Inflammatory macrophage (primary cell): ENCODE data around the gene SHC3.
"Not testable (repeated sequence)": the region's sequence is repeated elsewhere in the genome, so short reads cannot be mapped to it uniquely, and the experiment has no call there.

Experiments
- DNase-seq, 2 donors: peaks; one replicate each; pipeline ENCODE4 v3.0.0-alpha.2; 2020 to 2022
- total RNA-seq, 18 experiments: gene quantifications; one replicate each; lab custom pipeline; 2026; ENCODE audit warnings: mixed read lengths in 6 of 18, inconsistent platforms in 2 of 18; lab: John Stamatoyannopoulos, UW

The SHC3 gene, protein sequence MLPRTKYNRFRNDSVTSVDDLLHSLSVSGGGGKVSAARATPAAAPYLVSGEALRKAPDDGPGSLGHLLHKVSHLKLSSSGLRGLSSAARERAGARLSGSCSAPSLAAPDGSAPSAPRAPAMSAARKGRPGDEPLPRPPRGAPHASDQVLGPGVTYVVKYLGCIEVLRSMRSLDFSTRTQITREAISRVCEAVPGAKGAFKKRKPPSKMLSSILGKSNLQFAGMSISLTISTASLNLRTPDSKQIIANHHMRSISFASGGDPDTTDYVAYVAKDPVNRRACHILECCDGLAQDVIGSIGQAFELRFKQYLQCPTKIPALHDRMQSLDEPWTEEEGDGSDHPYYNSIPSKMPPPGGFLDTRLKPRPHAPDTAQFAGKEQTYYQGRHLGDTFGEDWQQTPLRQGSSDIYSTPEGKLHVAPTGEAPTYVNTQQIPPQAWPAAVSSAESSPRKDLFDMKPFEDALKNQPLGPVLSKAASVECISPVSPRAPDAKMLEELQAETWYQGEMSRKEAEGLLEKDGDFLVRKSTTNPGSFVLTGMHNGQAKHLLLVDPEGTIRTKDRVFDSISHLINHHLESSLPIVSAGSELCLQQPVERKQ
- total RNA-seq = 0 to 0.27 (median 0.10) reads per million in 18 experiments

DNA sequence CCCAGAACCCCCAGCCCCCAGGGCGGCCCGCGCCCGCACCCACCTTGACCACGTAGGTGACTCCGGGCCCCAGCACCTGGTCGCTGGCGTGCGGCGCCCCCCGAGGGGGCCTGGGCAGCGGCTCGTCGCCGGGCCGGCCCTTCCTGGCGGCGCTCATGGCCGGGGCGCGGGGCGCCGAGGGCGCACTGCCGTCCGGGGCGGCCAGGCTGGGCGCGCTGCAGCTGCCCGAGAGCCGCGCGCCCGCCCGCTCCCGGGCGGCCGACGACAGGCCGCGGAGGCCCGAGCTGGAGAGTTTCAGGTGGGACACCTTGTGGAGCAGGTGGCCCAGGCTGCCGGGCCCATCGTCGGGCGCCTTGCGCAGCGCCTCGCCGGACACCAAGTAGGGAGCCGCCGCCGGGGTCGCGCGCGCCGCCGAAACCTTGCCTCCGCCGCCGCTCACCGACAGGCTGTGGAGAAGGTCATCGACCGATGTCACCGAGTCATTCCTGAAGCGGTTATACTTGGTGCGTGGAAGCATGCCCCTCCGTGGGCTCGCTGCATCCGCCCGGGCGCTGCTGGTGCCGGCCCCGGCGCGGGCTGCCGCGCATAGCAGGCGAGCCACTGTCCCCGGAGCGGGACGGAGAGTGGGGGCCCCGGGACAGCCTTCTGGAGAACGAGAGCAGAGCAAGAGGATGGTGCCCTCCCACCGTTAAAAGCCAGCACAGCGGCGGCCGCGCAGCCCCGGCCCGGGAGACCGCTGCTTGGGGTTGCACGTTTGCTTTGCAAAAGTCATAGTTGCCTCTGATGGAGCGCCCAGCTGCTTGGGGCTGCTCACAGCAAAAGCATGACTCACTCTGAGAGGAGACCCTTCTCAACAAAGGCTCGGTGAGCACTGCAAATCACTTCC, at the start of gene SHC3:
TSS of gene SHC3 (minus strand) at position 875 of the 886 bp plus-strand sequence. CDS start at position 517, 358 bp downstream.
- DNase-seq = no peak

DNA sequence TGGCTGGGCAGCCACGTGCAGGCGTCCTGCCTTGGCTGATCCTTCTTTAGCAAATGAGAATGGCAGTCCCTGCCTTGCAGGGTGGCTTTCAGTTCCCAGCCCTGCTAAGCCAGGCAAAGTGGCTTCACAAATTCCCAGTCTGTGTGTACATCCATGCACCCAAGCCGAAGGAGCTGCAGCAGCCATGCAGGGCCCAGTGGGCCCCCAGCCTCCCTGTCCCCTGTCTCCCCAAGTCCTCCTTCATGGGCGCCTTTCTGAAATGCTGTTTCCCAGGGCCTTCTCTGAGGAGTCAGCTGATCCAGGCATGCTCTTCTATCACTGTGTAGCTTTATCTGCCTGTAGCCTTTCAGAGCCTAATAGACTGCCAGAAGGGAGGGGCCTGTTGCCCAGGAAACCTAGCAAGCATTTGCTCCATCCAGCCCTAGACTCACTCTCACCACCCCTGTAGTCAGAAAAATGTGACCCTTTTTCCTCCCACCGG, 47.4 kb upstream of the SHC3 start:
- DNase-seq = no peak

DNA sequence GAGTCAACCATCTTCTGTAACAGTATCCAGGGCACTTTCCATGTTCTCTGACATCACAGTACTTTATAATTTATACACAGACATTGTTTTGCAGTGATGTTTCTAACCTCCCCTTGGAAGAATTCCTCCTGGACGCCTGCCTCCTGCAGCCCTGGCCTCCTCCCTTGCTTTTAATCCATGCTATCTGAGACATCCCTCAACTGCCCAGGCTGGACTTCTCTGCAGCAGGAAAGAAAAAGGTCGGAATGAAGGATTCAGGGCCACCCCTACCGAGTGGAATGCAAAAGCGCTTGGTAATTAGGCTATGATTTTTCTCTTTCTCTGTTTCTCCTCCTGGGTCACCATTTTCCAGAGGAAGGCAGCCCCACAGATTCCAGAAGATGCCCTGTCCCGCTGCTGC, 47.0 kb upstream of the SHC3 start:
- no peak for DNase-seq

DNA sequence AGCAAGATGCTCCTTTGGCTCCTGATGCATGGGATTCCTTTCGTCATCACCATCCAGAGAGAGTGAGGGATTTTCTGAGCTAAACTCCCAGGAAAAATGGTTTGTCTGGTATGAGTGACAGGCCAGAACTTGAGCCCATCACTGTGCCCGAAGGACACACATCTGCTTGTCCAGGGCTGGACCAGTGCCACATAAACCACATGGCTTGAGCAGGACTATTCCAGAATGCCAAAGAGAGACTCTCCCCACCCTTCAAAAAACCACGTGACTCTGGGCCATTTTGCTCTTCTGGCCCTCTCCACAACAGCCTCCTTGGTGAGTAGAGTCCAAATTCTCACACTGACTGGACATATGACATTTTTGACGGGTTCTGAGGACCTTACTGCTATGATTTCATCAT, 46.4 kb upstream of the SHC3 start:
- DNase-seq = no peak

DNA sequence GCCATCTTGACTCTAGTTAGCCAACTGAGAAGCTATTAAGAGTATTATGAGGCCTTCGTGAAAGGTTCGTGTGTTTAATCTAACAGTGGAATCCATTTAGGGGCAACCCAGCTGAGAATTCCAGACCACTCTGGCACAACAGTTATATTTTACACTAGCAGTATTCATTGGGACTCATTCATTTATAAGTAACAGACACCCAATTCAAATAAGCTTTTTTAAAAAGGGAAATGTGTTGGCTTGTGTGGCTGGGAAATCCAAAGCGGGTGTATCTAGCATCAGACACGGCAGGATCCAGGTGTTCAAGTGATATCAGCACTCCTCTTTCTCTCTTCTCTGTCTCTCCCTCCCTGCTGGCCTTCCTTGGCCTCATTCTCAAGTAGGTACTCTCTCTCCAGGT, 46.0 kb upstream of the SHC3 start:
- DNase-seq = no peak

DNA sequence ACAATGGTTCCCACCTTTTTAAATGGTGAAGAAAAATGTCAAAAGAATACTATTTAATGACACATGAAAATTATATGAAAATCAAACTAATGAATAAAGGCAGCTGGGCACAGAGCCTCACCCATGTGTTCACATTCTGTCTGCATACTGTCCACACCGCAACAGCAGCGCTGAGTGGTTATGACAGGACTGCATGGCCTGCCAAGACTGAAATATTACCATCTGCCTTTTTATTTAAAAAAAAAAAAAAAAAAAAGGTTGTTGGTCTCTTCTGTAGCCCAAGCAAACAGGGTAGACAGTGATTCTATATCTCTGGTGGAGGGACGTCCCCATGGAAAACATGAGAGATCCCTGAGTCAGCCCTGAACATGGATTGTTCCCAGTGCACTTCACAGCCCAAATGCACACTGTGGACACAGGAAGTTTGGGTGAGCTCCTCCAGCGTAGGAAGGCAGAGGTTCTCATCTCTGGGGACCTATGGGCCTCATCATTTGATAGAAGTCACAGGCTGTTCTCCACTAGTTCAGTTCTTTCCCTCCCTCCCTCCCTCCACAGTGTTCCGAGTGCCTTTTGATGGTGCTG, 44.9 kb upstream of the SHC3 start:
- no peak for DNase-seq

DNA sequence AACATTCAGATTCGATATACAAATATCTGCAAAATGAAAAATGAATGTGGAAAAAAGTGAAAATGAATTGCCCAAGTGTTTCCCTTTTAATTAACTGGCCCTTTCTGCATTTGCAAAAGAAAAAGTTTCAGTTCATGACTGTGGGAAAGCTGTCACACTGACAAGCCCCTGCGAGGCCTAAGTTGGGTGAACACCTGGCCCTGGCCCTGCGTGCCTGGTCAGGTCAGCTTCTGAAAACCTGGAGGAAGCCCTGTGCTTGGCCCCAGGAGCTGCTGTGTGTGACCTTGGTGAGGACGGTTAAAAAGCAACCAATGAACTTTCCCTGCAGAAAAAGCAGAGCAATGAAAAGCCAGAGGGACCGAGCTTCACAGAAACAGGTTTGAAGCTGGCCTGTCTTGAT, 41.0 kb upstream of the SHC3 start:
- DNase-seq = no peak

DNA sequence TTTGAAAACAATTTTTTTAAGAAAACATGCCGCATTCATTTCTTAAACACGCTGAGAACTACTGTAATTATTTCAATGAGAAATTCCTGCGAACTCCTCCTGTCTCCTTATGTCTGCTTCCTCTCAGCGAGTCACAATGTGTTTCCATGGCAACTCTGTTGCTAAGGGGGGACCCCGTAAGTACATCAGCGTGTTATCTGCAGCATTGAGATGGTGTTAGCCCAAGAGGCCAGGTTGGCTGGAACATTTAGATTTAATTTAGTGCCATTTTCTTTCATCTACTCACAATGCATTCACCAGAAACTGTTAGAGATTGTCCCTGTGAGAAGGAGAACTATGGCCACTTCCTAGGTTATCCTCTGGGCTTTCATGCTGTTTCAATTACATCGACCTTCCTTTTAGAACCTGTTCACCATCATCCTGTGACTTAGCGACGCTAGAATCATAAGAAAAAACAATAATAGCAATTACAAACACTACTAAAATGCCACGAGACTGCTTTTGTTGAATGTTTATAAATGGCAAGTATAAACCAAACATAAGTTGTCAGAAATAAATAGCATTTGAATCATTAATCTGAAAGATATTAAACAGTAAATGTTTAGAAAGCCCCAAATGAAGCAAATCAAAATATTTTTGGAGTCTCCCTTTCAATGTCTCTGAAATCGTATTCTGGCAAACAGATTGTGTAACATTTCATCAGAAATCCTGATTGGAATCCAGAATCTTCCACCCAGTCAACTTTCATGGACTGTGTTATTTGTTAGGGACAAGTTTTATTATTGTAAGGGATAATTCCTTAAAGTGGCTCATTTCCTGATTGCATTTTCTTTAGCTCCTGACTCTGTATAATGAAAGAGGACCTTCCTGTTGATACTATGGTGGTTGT, 39.7 kb upstream of the SHC3 start:
- DNase-seq = no peak

DNA sequence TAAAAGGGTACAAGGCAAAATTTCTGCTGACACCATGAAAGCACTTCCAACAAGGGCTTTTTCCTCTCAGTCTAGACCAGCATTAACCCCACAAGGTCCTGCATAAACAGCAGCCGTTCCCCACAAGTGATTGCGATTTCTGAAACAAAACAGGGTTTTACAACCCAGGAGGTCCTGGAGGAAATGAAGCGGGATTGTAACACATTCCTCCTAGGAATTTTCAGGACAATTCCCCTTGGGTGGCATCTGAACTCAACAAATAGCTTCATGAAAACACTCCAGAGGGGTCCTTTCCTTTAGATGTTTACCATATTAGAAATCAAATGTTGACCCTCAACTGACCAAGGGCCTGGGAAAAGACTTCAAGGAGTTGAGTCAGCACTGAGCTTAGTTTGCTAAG, 36.7 kb upstream of the SHC3 start:
- DNase-seq = no peak

DNA sequence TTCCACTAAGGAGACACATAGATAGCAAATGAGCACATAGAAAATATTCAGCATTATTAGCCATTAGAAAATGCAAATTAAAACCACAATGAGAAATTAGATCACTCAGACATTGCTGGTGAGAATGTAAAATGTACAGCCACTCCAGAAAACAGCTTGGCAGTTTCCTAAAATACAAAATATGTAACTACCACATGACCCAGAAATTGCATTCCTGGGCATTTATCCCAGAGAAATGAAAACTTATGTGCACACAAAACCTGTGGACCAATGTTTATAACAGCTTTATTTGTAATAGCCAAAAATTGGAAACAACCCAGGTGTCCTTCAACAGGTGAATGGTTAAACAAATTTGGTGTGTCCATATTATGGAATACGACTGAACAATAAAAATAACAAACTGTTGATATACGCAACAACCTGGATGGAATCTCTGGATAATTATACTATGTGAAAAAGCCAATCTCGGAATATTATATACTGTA, 34.8 kb upstream of the SHC3 start:
- no peak for DNase-seq

DNA sequence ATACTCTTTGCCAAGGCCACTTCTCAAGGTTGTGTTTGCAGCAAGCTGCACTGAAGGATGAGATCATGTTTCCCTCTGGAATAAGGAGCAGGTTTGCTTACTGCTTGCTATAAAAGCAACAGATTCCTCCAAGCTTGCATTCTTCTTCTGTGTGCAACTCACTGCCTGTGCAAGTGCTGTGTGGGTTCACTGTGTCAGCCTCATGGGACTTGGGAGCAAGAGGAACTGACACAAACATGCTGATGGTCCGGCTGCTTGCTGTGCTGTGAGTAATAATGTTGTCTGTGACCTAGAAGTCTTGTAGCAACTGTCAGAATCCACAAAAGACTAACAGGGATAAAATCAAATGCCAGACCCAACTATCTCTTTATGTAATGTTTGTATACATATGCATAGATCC, 33.6 kb upstream of the SHC3 start:
- DNase-seq = peak; percentile 56 to 84

DNA sequence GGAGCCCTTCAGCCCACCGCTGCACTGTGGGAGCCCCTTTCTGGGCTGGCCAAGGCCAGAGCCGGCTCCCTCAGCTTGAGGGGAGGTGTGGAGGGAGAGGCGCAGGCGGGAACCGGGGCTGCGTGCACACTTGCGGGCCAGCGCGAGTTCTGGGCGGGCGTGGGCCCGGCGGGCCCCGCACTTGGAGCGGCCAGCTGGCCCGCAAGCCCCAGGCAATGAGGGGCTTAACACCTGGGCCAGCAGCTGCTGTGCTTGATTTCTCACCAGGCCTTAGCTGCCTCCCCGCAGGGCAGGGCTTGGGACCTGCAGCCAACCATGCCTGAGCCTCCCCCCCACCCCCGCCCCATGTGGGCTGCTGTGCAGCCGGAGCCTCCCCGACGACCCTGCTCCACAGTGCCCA, 30.7 kb upstream of the SHC3 start:
- DNase-seq = not testable (repeated sequence)

DNA sequence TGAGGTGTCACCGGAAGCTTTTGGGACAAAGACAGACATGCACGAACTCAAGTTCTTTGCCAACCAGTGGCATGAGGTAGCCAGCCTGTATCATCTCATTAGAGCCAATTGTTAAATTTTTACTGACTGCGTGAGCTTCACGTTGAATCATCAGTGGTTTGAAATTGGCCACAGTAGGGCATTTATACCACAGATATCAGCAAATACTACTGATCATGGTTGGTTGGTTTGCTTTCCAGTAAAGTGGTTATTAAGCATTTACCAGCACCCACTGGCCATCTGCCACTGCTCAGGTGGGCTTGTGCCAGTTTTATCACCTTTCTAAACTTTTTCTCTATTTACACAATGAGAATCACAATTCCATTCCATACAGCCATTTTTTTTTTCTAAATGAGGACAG, 28.4 kb upstream of the SHC3 start:
- no peak for DNase-seq

DNA sequence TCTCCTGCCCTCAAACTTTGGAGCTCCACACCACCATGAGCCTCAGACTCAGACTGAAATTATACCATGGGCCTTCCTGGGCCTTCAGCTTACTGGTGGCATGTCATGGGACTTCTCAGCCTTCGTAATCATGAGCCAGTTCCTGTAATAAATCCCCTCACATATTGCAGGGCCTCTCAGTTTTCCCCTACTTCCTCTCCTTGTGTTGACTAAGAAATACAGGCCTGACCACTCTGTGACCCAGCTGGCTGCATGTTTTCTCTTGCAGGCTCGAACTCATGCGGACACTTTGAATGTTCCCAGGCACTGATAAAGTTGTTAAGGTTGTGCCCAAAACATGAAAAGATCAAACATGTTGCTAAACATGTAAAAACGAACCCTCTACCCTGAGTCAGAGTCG, 26.2 kb upstream of the SHC3 start:
- peak; percentile 42 to 61 for DNase-seq

DNA sequence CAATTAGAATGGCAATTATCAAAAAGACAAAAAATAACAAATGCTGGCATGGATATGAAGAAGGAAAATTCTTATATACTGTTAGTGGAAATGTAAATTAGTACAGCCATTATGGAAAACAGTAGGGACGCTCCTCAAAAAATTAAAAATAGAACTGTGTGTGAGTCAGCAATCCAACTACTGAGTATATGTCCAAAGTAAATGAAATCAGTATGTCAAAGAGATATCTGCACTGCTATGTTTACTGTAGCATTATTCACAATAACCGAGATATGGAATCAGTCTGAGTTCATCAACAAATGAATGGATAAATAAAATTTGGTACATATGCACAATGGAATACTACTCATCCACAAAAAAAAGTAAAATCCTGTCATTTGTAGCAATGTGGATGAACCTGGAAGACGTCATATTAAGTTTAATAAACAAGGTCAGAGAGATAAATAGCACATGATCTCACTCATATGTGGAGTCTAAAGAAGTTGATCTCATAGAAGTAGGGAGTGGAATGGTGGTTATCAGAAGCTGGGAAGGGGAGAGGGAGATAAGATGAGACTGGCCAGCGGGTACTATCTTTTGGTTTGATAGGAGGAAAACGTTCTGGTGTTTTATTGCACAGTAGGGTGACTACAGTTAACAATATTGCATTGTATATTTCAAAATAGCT, 16.6 kb upstream of the SHC3 start:
- DNase-seq = no peak

DNA sequence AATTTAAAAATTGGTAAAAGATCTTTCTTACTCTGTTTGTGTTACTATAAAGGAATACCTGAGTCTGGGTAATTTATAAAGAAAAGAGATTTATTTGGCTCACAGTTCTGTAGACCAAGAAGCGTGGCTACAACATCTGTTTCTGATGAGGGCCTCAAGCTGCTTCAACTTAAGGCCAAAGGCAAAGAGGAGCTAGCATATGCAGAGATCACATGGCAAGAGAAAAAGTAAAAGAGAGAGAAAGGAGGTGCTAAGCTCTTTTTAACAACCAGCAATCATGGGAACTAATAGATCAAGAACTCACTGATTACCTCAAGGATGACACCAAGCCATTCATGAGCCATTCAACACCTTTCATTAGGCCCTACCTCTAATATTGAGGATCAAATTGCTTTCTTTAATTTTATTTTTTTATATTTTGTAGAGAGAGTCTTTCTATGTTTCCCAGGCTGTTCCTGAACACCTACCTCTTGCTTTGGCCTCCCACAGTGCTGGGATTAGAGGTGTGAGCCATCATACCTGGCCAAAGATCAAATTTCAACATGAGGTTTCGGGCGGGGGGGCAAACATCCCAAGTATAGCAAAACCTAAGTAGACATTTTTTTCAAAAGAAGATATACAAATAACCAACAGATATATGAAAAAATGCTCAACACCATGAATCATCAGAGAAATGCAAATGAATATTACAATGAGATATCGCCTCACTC, 16.0 kb upstream of the SHC3 start:
- DNase-seq = no peak

DNA sequence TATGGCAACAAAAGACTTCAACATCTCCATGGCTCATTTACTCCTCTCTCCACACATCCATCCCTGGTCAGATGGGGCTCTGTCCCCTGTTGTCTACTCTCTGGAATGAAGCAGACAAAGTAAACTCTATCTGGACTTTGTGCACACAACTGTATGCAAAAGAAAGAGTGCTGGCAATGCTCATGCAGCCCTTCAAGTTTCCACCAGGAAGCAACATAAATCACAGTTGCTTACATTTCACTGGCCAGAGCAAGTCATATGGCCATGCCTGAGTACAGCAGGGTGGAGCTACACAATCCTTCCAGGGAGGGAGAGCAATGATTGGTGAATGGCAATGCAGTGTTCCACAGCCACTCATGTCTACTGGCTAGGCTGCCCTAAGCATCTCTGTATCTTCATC, 12.4 kb upstream of the SHC3 start:
- DNase-seq = no peak

DNA sequence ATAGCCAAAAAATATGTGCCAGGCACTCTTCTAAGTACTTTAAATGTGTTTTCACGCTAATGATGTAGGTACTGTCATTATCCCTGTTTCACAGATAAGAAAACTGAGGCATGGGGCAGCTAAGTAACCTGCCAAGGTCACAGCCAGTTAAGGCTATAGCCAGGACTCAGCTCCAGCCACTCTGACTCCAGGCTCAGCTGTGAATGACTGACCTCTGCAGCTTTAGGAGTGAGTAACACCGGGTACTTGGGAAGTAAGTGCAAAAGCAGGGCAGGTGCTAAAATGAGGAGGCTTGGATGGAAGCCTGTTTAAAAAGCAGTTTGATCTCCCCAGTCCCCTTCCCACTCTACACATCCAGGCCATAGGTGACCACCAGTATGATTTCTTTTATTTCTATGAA, 10.6 kb upstream of the SHC3 start:
- DNase-seq = no peak

DNA sequence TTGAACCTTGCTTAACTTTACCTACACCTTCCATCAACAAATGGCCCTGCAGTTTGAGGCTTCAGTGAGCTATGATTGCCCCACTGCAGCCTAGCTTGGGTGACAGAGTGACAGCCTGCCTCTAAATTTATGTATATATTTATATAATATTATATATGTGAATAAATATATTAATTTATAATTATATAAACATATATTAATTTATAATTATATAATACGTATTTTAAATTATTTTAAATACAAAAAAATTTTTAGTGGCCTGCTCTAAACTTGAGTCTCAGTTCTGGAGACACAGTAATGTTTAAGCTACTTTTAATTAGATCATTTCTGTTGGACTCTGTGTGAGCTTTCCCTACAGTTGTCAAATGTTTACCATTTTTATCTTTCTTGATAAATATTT, 9.3 kb upstream of the SHC3 start:
- DNase-seq = no peak

DNA sequence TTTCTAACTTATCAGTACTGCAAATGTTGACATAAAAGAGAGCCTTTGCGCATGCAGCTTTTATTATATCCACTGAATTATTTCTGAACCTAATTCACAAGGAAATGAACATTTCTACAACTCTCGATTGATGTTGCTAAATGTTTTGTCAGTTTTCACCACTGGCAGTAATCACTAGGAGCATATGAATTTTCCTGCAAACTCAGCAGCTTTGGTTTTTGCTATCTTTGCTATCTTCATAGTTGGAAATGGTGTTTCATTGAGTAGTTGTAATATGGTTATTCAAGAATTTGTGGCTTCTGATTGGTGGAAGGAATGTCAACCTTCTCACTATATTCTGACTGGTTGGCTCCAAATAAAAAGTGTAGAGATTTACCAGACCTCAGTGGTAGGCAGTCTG, 8.9 kb upstream of the SHC3 start:
- no peak for DNase-seq
